NT2/D1 (cell line): ENCODE data around the gene RASGRF2.

Experiments
- YY1 ChIP-seq: IDR thresholded peaks from 2 replicates; pipeline ENCODE4 v1.6.1; 2011; ENCODE audit not compliant: insufficient read length, insufficient read depth
- ZNF274 ChIP-seq: IDR thresholded peaks from 2 replicates; pipeline ENCODE4 v1.6.1; 2011; ENCODE audit warnings: mild to moderate bottlenecking, low read depth, low read length

DNA sequence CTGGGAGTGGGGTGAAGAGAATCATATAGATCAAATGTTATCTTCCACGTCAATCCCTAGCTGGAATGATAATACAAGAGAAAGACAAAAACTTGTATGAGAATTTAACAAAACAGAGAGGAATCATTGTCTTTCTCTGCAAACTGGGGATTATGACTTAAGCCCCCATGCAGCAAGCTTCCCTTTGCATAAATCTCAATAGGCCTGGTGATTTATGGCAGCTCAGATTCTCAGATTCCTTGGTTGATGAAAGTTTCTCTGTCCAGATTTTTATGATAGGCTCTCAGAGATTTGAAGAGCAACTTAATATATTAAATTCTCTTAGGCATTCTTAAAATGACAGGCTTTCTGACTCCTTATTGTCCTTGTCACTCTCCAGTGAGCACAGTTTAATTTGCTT is 56.0 kb downstream of the RASGRF2 start:
- TF ChIP-seq YY1 (no peak), ZNF274 (no peak)
